ENCODE data around the gene LAIR1. TPM values are rescaled to one million over a fixed set of nuclear protein-coding genes. Genes with fewer than 3 reads are reported as not detected.

Gene LAIR1
- total RNA-seq, 2 donors from 2014 or later: 31.2 to 64.7 TPM

DNA sequence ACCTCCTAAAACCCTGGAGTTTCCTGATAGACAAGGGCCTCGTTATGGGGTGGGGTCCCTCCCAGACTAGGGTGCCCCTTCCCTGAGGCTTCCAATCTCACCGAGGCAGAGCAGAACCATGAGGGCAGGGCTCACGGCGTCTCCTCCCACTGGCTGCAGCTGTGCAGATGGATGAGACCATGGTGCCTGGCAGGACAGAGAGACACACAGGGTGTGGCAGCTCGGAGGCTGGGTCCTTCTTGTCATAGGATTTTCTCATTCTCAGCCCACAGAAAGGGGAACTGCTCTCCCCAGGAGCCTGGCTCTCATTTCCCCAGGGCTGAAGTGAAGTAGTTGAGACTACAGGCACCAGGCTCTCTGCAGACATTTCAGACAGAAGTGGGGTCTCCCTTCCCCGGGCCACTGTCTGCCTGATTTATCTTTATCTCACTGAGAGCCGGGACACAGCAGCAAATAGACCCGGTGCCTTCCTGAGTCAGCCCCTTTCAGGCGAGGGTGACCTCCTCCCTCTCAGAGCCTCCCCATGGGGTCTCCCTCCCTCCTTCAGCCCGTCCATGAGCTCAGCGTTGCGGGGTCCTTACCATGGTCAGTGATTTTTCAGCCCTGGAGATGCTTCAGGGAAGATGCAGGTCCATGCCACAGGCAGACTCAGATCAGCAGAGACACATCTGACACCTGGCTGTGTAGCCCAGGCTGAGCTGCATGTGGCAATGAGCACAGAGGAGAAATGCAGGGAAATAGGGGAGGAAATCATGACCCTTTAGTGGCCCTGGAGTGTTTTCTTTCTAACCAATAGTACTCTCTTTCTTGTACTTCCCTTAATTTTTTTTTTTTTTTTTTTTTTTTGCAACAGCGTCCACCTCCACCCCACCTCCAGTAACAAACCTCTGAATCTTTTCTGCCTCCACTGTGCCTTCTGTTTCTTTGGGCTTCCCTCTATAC lies 52.0 kb downstream of the LAIR1 start, which contains the start of gene LILRA5:
Gene LILRA5, minus strand, starts transcription at position 731 of the 942 bp plus-strand sequence. Its CDS starts 147 bp downstream, at position 584.
- DNase-seq (ENCODE audit: low spot score) (no peak), ATAC-seq (ENCODE audit: insufficient number of reproducible peaks, low FRiP score, low read depth) (no peak)
- Histone ChIP-seq H3K4me1 (ENCODE audit: control insufficient read depth in 1 of 2, low read depth in 2 of 2) (no peaks in the 10 kb centered on the region), H3K36me3 (no peaks in the 10 kb centered on the region), H3K27ac (no peak within 1 kb of the TSS), H3K27me3 (replicated peaks; ENCODE audit: insufficient read depth) (no peaks in the 10 kb centered on the region), H3K4me3 (no peak within 1 kb of the TSS), H3K9me3 (no peaks in the 10 kb centered on the region)
- TF ChIP-seq, protein P1, sequence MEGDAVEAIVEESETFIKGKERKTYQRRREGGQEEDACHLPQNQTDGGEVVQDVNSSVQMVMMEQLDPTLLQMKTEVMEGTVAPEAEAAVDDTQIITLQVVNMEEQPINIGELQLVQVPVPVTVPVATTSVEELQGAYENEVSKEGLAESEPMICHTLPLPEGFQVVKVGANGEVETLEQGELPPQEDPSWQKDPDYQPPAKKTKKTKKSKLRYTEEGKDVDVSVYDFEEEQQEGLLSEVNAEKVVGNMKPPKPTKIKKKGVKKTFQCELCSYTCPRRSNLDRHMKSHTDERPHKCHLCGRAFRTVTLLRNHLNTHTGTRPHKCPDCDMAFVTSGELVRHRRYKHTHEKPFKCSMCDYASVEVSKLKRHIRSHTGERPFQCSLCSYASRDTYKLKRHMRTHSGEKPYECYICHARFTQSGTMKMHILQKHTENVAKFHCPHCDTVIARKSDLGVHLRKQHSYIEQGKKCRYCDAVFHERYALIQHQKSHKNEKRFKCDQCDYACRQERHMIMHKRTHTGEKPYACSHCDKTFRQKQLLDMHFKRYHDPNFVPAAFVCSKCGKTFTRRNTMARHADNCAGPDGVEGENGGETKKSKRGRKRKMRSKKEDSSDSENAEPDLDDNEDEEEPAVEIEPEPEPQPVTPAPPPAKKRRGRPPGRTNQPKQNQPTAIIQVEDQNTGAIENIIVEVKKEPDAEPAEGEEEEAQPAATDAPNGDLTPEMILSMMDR (IDR thresholded peaks at IDR 0.05): no peak

DNA sequence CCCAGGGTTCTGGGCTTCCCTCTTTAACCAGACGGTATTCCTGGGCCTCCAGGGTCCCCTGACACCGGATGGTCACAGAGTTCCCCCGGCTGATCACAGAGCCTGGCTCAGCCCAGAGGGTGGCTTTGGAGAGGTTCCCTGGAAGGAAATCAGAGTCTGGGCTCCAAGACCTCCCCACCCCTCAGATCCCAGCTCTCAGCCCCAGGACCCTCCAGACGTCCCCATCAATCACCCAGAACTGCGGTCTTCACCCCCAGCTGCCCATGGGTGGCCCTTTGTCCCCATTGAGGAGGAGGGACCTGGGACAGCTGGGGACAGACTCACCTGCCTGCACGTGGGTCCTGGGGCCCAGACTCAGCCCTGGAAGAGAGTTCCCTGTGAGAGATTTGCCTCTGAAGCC lies 52.7 kb downstream of the LAIR1 start:
- H3K9me3 ChIP-seq: no peaks in the 10 kb centered on the region
- H3K36me3 ChIP-seq: no peaks in the 10 kb centered on the region
- ATAC-seq (ENCODE audit: insufficient number of reproducible peaks, low FRiP score, low read depth): no peak
- H3K4me3 ChIP-seq: no peak overlapping the region
- H3K4me1 ChIP-seq (ENCODE audit: control insufficient read depth in 1 of 2, low read depth in 2 of 2): no peaks in the 10 kb centered on the region
- no peaks in the 10 kb centered on the region for H3K27me3 ChIP-seq (replicated peaks; ENCODE audit: insufficient read depth)
- no peak for DNase-seq (ENCODE audit: low spot score)
- H3K27ac ChIP-seq: no peak overlapping the region
- TF ChIP-seq, protein P1 (IDR thresholded peaks at IDR 0.05): no peak

DNA sequence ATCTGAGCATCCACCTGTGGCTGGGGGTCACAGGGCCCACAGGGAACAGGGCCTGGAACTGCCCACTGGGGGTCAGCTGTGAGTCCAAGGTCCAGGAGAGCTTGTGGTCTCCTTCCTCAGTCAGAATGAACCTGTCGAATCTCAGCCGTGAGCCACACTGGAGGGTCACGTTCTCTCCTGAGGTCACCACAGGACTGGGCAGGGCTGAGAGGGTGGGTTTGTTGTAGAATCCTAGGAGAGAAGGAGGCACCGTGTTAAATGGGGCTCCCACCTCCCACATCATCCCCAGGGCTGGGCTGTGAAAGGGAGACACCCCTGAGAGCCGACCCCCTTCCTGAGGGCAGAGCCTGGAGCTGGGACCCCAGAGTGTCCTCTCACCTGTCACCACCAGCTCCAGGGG lies 53.2 kb downstream of the LAIR1 start:
- H3K27ac ChIP-seq: no peak overlapping the region
- no peaks in the 10 kb centered on the region for H3K36me3 ChIP-seq
- H3K9me3 ChIP-seq: no peaks in the 10 kb centered on the region
- TF ChIP-seq, protein P1 (IDR thresholded peaks at IDR 0.05): no peak
- no peak for ATAC-seq (ENCODE audit: insufficient number of reproducible peaks, low FRiP score, low read depth)
- H3K4me1 ChIP-seq (ENCODE audit: control insufficient read depth in 1 of 2, low read depth in 2 of 2): no peaks in the 10 kb centered on the region
- DNase-seq (ENCODE audit: low spot score): no peak
- H3K27me3 ChIP-seq (replicated peaks; ENCODE audit: insufficient read depth): no peaks in the 10 kb centered on the region
- no peak overlapping the region for H3K4me3 ChIP-seq

DNA sequence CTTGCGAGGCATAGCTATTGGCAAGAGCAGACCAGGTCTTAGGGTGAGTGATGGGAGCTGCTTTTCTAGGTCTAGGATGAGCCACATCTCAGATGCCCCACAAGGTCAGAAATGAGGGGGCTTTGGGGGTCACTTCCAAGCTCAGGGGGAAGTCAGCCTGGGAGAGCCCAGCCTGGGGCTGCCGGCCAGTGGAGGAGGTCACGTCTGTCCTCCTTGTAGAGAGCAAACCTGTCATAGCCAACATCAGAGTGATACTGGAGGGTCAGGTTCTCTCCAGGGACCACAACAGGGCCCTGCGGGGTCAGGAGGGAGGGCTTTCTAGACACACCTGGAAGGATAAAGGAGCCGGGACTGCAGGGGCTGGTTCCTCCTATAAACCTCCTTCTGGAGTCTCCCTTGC lies 54.2 kb downstream of the LAIR1 start:
- Histone ChIP-seq H3K4me1 (ENCODE audit: control insufficient read depth in 1 of 2, low read depth in 2 of 2) (no peaks in the 10 kb centered on the region), H3K27ac (no peak overlapping the region), H3K27me3 (replicated peaks; ENCODE audit: insufficient read depth) (no peaks in the 10 kb centered on the region), H3K4me3 (no peak overlapping the region), H3K36me3 (no peaks in the 10 kb centered on the region), H3K9me3 (no peaks in the 10 kb centered on the region)
- ATAC-seq (ENCODE audit: insufficient number of reproducible peaks, low FRiP score, low read depth) (no peak), DNase-seq (ENCODE audit: low spot score) (no peak)
- TF ChIP-seq, protein P1 (IDR thresholded peaks at IDR 0.05): no peak

DNA sequence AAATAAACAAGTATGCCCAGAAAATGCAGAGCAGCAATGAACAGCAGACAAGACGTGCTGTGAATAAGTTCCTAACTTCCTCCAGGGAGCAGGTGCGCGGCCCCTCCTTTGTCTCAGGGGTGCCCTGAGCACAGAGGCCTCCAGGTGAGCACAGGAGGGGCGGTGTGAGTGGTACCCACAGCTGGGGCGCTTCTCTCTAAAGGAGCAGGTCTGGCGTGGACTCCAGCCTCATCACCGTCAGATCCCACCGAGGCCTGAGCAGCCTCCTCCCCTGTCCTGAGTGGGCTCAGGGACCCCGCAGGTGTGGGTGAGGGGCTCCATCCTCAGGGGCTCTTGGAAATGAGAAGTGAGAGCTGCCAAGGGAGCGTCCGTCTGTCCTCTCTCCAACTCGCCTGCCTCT lies 54.9 kb downstream of the LAIR1 start:
- no peaks in the 10 kb centered on the region for H3K4me1 ChIP-seq (ENCODE audit: control insufficient read depth in 1 of 2, low read depth in 2 of 2)
- H3K36me3 ChIP-seq: no peaks in the 10 kb centered on the region
- ATAC-seq (ENCODE audit: insufficient number of reproducible peaks, low FRiP score, low read depth) (no peak), DNase-seq (ENCODE audit: low spot score) (no peak)
- TF ChIP-seq, protein P1 (IDR thresholded peaks at IDR 0.05): no peak
- H3K4me3 ChIP-seq: no peak overlapping the region
- no peak overlapping the region for H3K27ac ChIP-seq
- no peaks in the 10 kb centered on the region for H3K9me3 ChIP-seq
- H3K27me3 ChIP-seq (replicated peaks; ENCODE audit: insufficient read depth): no peaks in the 10 kb centered on the region

All from thoracic aorta (tissue), 2 donors.